Hepatocyte (in vitro differentiated cells): ENCODE data around the gene CECR2.

Experiments used
- CTCF ChIP-seq: fragments of 200-600 bp; sonication (generic); IDR thresholded peaks from 2 replicates; pipeline ENCODE4 v1.5.1; 2016; ENCODE audit warnings: antibody characterized with exemption, mild to moderate bottlenecking; ENCODE audit not compliant: poor library complexity
- EZH2 ChIP-seq: fragments of 200-600 bp; sonication (generic); IDR thresholded peaks from 2 replicates; pipeline ENCODE4 v1.6.1; 2016; ENCODE audit warnings: antibody characterized with exemption, mild to moderate bottlenecking, borderline replicate concordance
- EZH2phosphoT487 ChIP-seq: fragments of 200-600 bp; sonication (generic); IDR thresholded peaks from one replicate; pipeline ENCODE4 v1.6.1; 2018; ENCODE audit warnings: antibody characterized with exemption, mild to moderate bottlenecking, low read depth, moderate library complexity; ENCODE audit not compliant: unreplicated experiment, severe bottlenecking

GRCh38 chr22:17359501-17359900 is 9.8 kb upstream of the CECR2 start:
- TF ChIP-seq CTCF = no peak
- TF ChIP-seq EZH2phosphoT487 = no peak
- TF ChIP-seq EZH2 = no peak
